ENCODE measurements around the gene SNX17.
"Not testable (repeated sequence)": the region's sequence is repeated elsewhere in the genome, so short reads cannot be mapped to it uniquely, and the experiment has no call there.

SNX17 gene

GRCh38 chr2:27400348-27401135 is 30.1 kb downstream of the SNX17 start:
- DNase-seq: no peak

GRCh38 chr2:27407798-27408491 is 37.5 kb downstream of the SNX17 start:
- DNase-seq: peak; percentile 44 to 55

- peak in 1 of 2 experiments; percentile 22 for DNase-seq
These were observed 38.3 kb downstream of the SNX17 start for GRCh38 chr2:27408601-27409320.

GRCh38 chr2:27409321-27410073 is 39.1 kb downstream of the SNX17 start, which contains the start of gene PPM1G:
TSS of gene PPM1G (minus strand) at chr2:27409591. CDS start at chr2:27409422, 169 bp downstream.
- peak; percentile 88 to 94 for DNase-seq

GRCh38 chr2:27412419-27413152 is 42.2 kb downstream of the SNX17 start:
- no peak for DNase-seq

GRCh38 chr2:27416151-27416550 is 45.7 kb downstream of the SNX17 start:
- no peak for DNase-seq

- no peak for DNase-seq
These were observed 50.6 kb downstream of the SNX17 start for GRCh38 chr2:27420996-27421395.

GRCh38 chr2:27421660-27422250 is 51.3 kb downstream of the SNX17 start:
- no peak for DNase-seq

- no peak for DNase-seq
These were observed 52.5 kb downstream of the SNX17 start for GRCh38 chr2:27422958-27423357.

- DNase-seq: not testable (repeated sequence)
These were observed 54.6 kb downstream of the SNX17 start for GRCh38 chr2:27425039-27425438.

Data from NCI-H1930 (cell line).